ENCODE results near the gene ACADL.
"Not testable (repeated sequence)": the region's sequence is repeated elsewhere in the genome, so short reads cannot be mapped to it uniquely, and the experiment has no call there.

Gene ACADL

DNA sequence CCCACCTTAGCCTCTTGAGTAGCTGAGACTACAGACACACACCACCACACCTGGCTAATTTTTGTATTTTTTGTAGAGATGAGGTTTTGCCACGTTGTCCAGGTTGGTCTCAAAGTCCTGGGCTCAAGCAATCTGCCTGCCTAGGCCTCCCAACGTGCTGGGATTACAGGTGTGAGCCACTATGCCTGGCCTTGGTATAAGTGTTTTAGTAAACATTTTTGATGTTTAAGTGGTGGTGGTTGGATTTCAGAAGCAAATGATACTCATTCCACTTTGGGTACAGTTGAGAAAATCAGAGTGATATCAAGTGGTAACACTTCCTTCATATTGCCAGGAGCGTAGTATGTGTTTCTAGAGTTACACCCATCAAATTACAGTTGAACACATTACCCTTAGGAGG is 25.4 kb downstream of the ACADL start:
- FAIRE-seq: no peak

DNA sequence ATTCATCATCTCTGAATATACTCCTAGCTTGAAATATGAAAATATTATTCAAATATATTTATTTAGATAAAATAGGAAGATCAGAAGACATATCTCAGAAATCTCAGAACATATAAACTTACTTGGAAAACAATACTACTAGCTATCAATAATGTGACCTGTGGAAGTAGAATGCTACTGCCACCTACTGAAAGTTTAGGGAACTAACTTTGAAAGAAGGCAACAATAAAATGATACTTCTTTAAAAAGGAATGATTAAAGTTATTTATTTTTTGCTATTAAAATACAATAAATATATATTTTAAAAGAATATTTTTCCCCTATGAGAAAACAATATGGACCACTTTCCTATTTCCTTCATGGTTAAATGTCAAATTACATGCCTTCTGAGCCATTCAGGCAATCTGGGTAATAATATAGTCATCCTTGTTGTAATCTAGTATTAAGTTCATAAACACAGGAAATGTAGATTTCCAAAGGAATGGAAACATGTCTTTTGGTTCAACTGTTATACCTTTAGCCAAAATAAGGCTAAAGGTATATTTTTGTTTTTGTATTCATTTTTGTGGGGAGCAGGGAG is 26.0 kb downstream of the ACADL start:
- peak; percentile 98 for FAIRE-seq

GRCh38 chr2:210198326-210198725 is 26.9 kb downstream of the ACADL start:
- FAIRE-seq: no peak

DNA sequence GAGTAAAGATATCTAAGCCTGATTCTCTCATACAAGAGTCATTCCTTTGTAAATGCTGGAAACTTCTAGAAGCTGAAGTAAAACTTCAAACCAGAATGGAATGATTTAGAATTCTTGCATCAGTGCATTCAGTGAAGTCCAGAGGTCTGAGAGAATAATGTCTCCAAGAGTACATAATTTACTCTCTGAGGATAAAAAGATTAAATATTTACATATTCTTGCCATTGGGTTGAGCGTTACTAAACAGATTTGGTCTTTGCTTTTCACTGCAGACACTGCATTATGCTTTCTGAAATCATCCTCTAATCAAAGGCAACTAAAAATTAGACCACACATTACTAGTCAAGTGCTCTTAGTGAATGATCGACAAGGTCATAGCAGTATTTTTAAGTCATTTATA is 27.5 kb downstream of the ACADL start:
- FAIRE-seq: no peak

GRCh38 chr2:210195101-210195852 is 30.0 kb downstream of the ACADL start:
- FAIRE-seq: peak; percentile 100

DNA sequence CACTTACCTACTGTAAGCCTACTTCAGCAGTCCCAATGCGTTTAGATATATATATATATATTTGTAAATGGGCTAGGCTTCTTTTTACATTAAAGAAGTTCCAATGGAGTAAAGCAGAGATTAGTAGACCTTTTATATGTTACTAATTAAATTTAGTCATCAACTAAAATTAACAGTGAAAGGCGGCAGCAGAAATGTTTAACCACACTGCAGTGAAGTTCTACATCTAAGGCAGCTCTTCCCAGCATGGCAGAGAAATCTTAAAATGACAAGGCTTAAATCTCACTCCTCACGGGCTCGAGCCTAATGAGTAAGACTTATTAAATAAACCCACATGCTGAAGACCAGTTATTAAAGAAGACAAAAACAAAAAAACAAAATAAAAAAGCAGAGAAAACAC is 34.9 kb downstream of the ACADL start:
- no peak for FAIRE-seq

DNA sequence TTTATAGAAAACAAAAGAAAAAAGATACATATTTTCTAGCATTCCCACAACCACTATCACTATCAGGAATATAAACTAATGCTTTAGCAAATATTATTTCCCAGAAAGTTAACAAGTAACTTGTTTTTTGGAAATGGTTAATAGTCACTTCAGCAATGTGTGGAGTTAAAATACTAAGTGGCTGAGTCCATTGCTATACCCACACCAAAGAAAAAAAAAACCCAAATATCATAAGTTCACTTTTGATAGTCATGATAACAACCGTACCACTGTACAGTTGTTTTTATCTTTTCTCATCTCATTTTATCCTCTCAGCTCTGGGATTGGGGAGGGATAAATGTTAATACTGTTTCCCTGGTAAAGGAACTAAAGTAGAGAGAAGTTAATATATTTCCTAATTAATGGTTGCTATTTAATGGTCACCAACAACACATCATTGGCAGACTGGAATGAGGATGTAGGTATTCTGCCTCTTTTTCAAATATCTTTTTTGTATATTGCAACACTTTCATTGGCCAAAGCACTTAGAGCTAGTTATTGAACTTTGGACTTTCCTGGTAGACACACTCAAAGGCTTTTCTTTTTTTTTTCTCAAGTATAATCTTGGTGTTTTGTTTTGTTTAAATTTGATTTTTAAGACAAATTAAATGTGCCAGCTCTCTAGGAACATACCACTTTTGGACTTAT is 35.7 kb downstream of the ACADL start:
- peak; percentile 91 for FAIRE-seq

DNA sequence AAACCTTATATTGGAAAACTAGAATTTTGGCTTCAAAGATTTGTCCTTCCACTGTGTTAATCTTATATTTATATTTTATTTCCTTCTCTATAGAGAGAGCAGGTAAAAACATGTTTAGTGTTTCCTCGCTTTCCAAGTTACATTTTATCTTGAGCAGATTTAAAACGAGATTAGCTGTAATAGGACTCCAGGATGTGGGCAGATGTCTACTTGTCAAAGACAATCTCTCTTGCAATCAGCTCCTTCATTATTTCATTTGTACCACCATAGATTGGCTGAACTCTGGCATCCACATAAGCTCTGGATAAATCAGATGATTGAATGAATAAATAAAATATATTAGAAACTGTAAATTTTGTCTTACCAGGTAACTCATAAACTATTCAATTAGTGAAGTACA is 36.5 kb downstream of the ACADL start:
- no peak for FAIRE-seq

DNA sequence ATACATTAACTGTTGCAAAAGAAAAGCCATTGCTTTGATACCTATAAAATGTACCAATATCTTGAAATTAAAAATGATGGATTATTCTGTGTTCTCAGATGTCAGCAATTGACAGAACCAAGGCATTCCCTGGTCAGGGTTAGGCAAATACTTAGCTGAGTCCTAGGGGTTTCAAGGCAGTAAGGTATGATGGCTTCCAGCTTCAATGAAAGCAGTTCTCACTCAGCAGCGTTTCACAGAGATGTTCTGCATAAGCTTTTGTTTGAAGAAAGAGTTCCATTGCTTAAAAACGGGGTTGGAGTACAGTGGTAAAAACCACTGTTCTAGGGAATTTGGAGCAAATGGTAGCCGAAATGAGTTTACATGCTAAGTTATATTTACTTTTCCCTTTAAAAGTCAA is 37.1 kb downstream of the ACADL start:
- FAIRE-seq: no peak

- not testable (repeated sequence) for FAIRE-seq
Observed at GRCh38 chr2:210183936-210184335, 41.3 kb downstream of the ACADL start.

DNA sequence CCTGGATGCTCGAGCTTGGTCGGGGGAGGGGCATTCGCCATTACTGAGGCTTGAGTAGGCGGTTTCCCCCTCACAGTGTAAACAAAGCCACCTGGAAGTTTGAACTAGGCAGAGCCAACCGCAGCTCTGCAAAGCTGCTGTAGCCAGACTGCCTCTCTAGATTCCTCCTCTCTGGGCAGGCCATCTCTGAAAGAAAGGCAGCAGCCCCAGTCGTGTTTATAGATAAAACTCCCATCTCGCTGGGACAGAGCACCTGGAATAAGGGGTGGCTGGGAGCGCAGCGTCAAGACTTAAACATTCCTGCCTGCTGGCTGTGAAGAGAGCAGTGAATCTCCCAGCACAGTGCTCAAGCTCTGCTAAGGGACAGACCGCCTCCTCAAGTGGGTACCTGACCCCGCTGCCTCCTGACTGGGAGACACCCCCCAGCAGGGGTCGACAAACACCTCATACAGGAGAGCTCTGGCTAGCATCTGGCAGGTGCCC is 43.6 kb downstream of the ACADL start:
- FAIRE-seq: not testable (repeated sequence)

DNA sequence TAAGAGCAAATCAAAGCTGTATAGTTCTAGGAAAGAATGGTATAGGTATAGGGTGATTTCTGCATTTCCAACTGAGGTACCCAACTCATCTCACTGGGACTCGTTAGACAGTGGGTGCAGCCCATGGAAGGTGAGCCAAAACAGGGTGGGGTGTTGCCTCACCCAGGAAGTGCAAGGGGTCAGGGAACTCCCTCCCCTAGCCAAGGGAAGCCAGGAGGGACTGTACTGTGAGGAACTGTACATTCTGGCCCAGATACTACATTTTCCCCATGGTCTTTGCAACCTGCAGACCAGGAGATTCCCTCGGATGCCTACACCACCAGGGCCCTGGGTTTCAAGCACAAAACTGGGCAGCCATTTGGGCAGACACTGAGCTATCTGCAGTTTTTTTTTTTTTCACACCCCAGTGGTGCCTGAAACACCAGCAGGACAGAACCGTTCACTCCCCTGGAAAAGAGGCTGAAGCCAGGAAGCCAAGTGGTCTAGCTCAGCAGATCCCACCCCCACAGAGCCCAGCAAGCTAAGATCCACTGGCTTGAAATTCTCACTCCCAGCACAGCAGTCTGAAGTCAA is 44.1 kb downstream of the ACADL start:
- not testable (repeated sequence) for FAIRE-seq

GRCh38 chr2:210180477-210180876 is 44.8 kb downstream of the ACADL start:
- no peak for FAIRE-seq

- FAIRE-seq: no peak
Observed at GRCh38 chr2:210179351-210179990, 45.8 kb downstream of the ACADL start.

- no peak for FAIRE-seq
Observed at GRCh38 chr2:210177769-210178168, 47.5 kb downstream of the ACADL start.

GRCh38 chr2:210177115-210177514 is 48.1 kb downstream of the ACADL start:
- not testable (repeated sequence) for FAIRE-seq

- FAIRE-seq: no peak
Observed at GRCh38 chr2:210174086-210174485, 51.2 kb downstream of the ACADL start.

DNA sequence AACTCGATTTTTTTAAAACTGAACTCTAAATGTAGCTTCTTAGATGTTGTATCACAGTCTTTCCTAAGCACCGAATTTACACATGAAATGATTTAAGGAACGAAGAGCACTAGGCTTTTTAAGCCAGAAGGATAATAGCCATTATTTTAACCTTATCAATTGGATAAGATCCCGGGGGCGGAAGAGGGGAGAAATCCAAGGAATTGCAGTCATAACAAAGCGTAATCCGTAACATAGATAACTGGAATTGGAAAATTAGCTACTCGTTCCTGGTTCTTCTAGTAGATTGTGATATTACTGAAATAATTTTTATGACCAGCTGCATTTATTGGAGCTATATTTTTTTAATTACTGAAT is 53.0 kb downstream of the ACADL start:
- FAIRE-seq: peak; percentile 55

DNA sequence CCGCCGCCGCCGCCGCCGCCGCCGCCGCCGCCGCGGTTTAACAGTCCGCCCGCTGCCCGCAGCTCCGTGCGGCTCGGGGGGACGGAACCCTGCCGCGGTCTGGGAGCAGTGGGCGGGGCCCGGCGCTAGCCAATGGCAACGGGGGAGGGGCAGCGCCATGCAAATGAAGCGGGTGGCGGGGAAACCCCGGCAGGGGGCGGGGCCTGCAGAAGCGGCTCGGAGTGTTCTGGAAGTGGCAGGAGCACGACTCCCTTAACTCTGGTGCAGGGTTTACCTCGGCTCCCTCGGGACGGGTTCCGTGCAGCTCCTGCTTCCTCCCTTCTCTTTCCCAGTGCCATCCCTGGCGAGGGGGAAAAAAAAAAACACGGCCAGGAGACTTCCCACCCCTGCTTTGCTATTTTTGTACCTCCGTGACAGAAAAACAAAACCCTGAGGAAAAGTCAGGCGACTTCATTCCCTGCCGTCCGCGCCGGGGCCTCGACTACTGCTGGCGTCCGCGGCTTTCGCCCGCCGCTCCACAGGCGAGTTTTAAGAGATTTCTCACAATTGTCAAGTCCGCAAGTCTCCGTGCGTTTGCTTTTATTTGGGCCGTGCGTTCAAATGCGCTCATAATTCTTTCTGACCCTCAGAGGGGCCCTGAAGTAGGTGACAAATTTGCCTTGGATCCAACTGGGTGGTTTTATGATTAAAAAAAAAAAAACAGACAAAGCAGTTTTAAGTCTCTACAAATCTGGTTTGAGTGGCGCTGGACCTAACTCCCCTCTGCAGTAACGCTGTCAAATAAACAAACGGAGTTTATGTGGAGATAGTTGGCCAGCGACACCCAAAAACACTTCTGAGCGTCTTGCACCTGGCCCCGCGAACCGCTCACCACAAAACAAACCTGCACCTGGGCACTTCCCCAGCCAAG is 53.7 kb downstream of the ACADL start, which contains the start of gene KANSL1L:
Gene KANSL1L, minus strand, starts transcription at position 101 of the 910 bp plus-strand sequence. CDS start 16,827 bp downstream, outside the sequence.
- FAIRE-seq: no peak

- peak; percentile 74 for FAIRE-seq
Observed at GRCh38 chr2:210170446-210171303, 54.6 kb downstream of the ACADL start.

DNA sequence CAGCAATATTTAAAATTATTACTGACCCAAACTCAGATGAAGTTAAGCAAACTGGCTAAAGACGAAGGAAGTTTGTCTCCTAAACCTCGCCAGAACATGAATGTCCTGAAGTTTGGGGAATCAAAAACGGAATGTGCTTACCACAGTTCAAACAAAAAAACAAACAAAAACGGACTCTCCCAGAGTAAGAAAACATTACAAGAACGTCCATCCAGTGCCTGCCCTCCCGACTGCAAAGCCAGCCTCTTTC is 55.1 kb downstream of the ACADL start:
- no peak for FAIRE-seq
